ENCODE data around the gene UBR1. TPM values are rescaled to one million over a fixed set of nuclear protein-coding genes. Genes with fewer than 3 reads are reported as not detected.

The UBR1 gene
- total and polyA plus RNA-seq, 8 donors, result 24.3 to 31.5 (median 28.5) TPM

DNA sequence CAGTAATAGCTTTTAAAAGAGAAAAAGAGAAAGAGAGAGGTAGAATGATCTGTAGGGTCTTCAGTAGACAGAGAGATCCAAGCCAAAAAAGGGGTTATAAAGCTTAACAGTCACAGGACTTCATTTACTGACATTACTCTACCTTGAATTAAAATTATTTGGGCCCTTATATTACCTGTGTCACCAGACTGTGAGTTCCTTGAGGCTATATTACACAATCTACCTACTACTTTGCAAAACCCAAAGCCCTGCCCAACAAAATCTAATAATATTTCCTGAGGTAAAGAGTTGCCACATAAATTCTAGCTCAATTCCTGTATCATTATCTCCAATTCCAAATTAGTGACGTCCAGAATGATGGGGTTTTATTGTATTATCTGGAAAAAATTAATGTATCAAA lies 1.9 kb downstream of the UBR1 start:
- Histone ChIP-seq H3K27ac (peak overlapping the region in 1 of 2 donors; percentile 94), H3K27me3 (no peaks in the 10 kb centered on the region), H3K9me3 (no peaks in the 10 kb centered on the region), H3K36me3 (peaks cover 2 to 28% of the 10 kb centered on the region in 2 donors), H3K4me3 (peak overlapping the region in 1 of 2 donors; percentile 8), H3K4me1 (peaks cover 14 to 59% of the 10 kb centered on the region in 2 donors)
- ATAC-seq (peak; percentile 4), DNase-seq (no peak)
- TF ChIP-seq, protein P1, sequence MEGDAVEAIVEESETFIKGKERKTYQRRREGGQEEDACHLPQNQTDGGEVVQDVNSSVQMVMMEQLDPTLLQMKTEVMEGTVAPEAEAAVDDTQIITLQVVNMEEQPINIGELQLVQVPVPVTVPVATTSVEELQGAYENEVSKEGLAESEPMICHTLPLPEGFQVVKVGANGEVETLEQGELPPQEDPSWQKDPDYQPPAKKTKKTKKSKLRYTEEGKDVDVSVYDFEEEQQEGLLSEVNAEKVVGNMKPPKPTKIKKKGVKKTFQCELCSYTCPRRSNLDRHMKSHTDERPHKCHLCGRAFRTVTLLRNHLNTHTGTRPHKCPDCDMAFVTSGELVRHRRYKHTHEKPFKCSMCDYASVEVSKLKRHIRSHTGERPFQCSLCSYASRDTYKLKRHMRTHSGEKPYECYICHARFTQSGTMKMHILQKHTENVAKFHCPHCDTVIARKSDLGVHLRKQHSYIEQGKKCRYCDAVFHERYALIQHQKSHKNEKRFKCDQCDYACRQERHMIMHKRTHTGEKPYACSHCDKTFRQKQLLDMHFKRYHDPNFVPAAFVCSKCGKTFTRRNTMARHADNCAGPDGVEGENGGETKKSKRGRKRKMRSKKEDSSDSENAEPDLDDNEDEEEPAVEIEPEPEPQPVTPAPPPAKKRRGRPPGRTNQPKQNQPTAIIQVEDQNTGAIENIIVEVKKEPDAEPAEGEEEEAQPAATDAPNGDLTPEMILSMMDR (IDR thresholded peaks at IDR 0.05), result no peak
- intact Hi-C loops (cut with DNase I), result no loop called here

DNA sequence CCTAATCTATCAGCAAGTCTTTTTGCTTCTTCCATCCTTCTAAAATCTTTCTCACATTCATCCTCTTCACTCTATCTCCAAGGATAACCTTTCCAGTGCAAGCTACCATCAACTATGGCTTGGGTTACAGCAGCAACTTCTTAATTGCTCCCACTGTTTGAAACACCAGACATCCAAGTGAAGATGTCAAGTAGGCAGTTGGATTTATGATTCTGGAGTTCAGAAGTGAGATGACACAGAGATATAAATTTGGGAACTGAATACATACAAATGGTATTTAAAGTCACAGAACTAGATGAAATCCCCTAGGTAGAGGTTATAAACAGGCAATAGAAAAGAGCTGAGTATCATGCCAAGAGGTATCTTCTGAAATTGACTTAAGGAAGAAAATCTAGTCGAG lies 3.7 kb downstream of the UBR1 start:
- no peak for ATAC-seq
- H3K27me3 ChIP-seq, result no peaks in the 10 kb centered on the region
- H3K4me3 ChIP-seq, result no peak overlapping the region
- peaks cover 14 to 50% of the 10 kb centered on the region in 2 donors for H3K4me1 ChIP-seq
- TF ChIP-seq, protein P1 (IDR thresholded peaks at IDR 0.05), result no peak
- H3K27ac ChIP-seq, result no peak overlapping the region
- H3K36me3 ChIP-seq, result peaks cover 2 to 32% of the 10 kb centered on the region in 2 donors
- intact Hi-C loops (cut with DNase I), result no loop called here
- no peaks in the 10 kb centered on the region for H3K9me3 ChIP-seq
- no peak for DNase-seq

DNA sequence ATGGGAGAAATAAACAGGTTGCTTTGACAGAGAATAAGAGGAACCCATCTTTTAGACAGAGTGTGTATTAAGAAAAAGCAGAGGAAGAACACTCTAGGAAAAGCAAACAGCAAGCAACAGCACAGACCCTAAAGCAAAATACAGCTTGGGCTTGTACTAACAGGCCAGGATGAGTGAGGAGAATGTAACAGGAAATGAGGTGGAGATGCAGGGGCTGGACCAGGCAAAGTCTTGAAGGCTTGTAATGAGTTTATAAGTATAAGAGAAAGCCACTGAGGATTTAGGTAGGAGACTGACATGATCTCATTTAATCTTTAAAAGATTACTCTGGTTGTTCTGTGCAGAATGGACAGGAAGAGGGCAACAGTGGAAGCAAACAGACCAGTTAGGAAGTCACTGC lies 4.9 kb downstream of the UBR1 start:
- peaks cover 5 to 37% of the 10 kb centered on the region in 2 donors for H3K36me3 ChIP-seq
- ATAC-seq (no peak), DNase-seq (no peak)
- no peaks in the 10 kb centered on the region for H3K9me3 ChIP-seq
- TF ChIP-seq, protein P1 (IDR thresholded peaks at IDR 0.05), result no peak
- intact Hi-C loops (cut with DNase I), result no loop called here
- no peak overlapping the region for H3K4me3 ChIP-seq
- peaks cover 14 to 44% of the 10 kb centered on the region in 2 donors for H3K4me1 ChIP-seq
- H3K27ac ChIP-seq, result no peak overlapping the region
- H3K27me3 ChIP-seq, result no peaks in the 10 kb centered on the region

DNA sequence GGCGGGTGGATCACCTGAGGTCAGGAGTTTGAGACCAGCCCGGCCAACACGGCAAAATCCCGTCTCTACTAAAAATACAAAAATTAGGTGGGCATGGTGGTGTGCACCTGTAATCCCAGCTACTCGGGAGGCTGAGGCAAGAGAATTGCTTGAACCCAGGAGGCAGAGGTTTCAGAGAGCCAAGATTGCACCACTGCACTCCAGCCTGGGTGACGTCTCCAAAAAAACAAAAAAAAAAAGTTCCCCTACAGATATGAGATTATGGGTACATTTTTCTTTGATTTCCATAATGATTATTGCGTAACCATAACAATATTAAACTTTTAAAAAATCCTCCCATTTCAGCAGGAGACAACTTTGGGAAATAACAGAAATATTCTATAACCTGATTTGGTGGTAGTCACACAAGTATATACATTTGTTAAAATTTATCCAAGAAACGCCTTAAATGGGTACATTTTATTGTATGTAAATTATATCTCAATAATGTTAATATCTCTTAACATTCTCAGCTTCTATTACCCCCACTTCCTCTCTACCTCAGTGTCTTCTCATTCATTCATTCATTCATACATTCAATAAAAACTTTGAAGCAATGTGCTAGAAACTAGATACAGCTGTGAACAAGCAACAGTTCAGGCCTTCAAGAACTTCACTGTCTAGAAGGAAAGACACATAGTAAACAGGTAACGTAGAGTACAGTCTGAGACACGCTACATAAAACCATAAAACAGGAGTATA lies 6.6 kb downstream of the UBR1 start:
- Histone ChIP-seq H3K9me3 (no peaks in the 10 kb centered on the region), H3K36me3 (peaks cover 5 to 37% of the 10 kb centered on the region in 2 donors), H3K4me3 (no peak overlapping the region), H3K4me1 (peaks cover 5 to 44% of the 10 kb centered on the region in 2 donors), H3K27ac (no peak overlapping the region), H3K27me3 (no peaks in the 10 kb centered on the region)
- TF ChIP-seq, protein P1 (IDR thresholded peaks at IDR 0.05), result no peak
- ATAC-seq, result no peak
- DNase-seq, result no peak
- intact Hi-C loops (cut with DNase I), result no loop called here

DNA sequence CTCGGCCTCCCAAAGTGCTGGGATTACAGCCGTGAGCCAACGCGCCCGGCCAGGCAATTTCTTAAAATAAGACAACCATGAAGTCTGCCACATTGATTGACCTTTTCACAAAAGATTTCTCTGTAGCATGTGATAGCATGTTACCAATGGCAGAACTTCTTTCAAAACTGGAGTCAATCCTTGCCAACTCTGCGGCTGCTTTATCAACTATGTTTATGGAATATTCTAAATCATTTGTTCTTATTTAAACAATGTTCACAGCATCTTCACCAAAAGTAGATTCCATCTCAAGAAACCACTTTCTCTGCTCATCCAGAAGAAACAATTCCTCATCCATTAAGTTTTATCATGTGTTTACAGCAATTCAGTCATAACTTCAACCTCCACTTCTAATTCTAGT lies 9.4 kb downstream of the UBR1 start:
- ATAC-seq, result no peak
- H3K27ac ChIP-seq, result no peak overlapping the region
- no peak for DNase-seq
- TF ChIP-seq, protein P1 (IDR thresholded peaks at IDR 0.05), result no peak
- H3K4me1 ChIP-seq, result peaks cover 0 to 41% of the 10 kb centered on the region in 2 donors
- no peaks in the 10 kb centered on the region for H3K27me3 ChIP-seq
- H3K4me3 ChIP-seq, result no peak overlapping the region
- no peaks in the 10 kb centered on the region for H3K9me3 ChIP-seq
- H3K36me3 ChIP-seq, result peaks cover 2 to 32% of the 10 kb centered on the region in 2 donors
- intact Hi-C loops (cut with DNase I), result no loop called here
